Fibroblast of lung (primary cell): ENCODE data around the gene ADCY5.

Experiments used
- CTCF ChIP-seq, 2 donors: IDR thresholded peaks in 1 of 2; conservative IDR thresholded peaks in 1 of 2; 1 replicate in 1 of 2; 2 replicates in 1 of 2; pipeline ENCODE4 v1.5.1; 2011 to 2012; ENCODE audit warnings: low read length in 2 of 2, control low read depth in 1 of 2, inconsistent platforms in 1 of 2, low read depth in 1 of 2, mild to moderate bottlenecking in 1 of 2
- EZH2 ChIP-seq: IDR thresholded peaks from 2 replicates; pipeline ENCODE4 v1.5.1; 2012; ENCODE audit warnings: low read length, control low read depth, mild to moderate bottlenecking; ENCODE audit errors: missing control alignments

- TF ChIP-seq CTCF (conservative IDR thresholded peaks at IDR 0.05 in 1 of 2, IDR thresholded peaks at IDR 0.05 in 1 of 2; ENCODE audit: low read depth in 1 of 2, low read length in 2 of 2) (no peak), EZH2 (no peak)
Measured at GRCh38 chr3:123411340-123412040, 37.4 kb downstream of the ADCY5 start.
